HepG2 (cell line): ENCODE data around the gene BPIFB2. TPM values are rescaled to one million over a fixed set of nuclear protein-coding genes. Genes with fewer than 3 reads are reported as not detected.

Experiments used
- FIP1L1 ChIP-seq: fragments of 200-400 bp; formaldehyde crosslinking; IDR thresholded peaks from 2 replicates; pipeline ENCODE4 v1.6.1; 2018; ENCODE audit warnings: low read depth, mild to moderate bottlenecking, low read length, moderate library complexity, borderline replicate concordance; ENCODE audit not compliant: insufficient read depth
- FOSL2 ChIP-seq: sonication (generic); formaldehyde crosslinking; IDR thresholded peaks from 2 replicates; pipeline ENCODE4 v1.4.0; 2020; ENCODE audit warnings: missing genetic modification reagents
- IKZF1 ChIP-seq: fragments of 450-650 bp; IDR thresholded peaks from 2 replicates; pipeline ENCODE4 v1.7.1; 2016
- KLF13 ChIP-seq: sonication (generic); formaldehyde crosslinking; IDR thresholded peaks from 2 replicates; pipeline ENCODE4 v1.4.0; 2020; ENCODE audit warnings: mild to moderate bottlenecking, missing genetic modification reagents
- MED8 ChIP-seq: sonication (generic); formaldehyde crosslinking; IDR thresholded peaks from 2 replicates; pipeline ENCODE4 v1.8.1; 2023; ENCODE audit warnings: mild to moderate bottlenecking, missing genetic modification reagents; ENCODE audit not compliant: insufficient replicate concordance
- MTA3 ChIP-seq: sonication (generic); formaldehyde crosslinking; IDR thresholded peaks from 2 replicates; pipeline ENCODE4 v1.4.0; 2020; ENCODE audit warnings: missing genetic modification reagents
- MXD4 ChIP-seq: IDR thresholded peaks from 2 replicates; pipeline ENCODE4 v1.6.1; 2016; ENCODE audit warnings: mild to moderate bottlenecking, missing biosample characterization, missing genetic modification reagents
- NR2F6 ChIP-seq, 2 experiments: IDR thresholded peaks; 2 replicates each; pipeline ENCODE4 v1.6.1; 2016; ENCODE audit warnings: antibody characterized with exemption in 1 of 2, mild to moderate bottlenecking in 1 of 2
- POLR2AphosphoS5 ChIP-seq: IDR thresholded peaks from 2 replicates; pipeline ENCODE4 v1.6.1; 2012; ENCODE audit warnings: low read depth, low read length
- ZNF34 ChIP-seq: sonication (generic); formaldehyde crosslinking; IDR thresholded peaks from 2 replicates; pipeline ENCODE4 v1.4.0; 2020; ENCODE audit warnings: mild to moderate bottlenecking, missing genetic modification reagents, borderline replicate concordance
- ZNF550 ChIP-seq: sonication (generic); formaldehyde crosslinking; IDR thresholded peaks from 2 replicates; pipeline ENCODE4 v1.4.0; 2020; ENCODE audit warnings: mild to moderate bottlenecking, missing genetic modification reagents, borderline replicate concordance
- ZNF678 ChIP-seq: sonication (generic); formaldehyde crosslinking; IDR thresholded peaks from 2 replicates; pipeline ENCODE4 v1.4.0; 2020; ENCODE audit warnings: mild to moderate bottlenecking, missing genetic modification reagents
- ZNF839 ChIP-seq: sonication (generic); formaldehyde crosslinking; IDR thresholded peaks from 2 replicates; pipeline ENCODE4 v1.4.0; 2020; ENCODE audit warnings: missing genetic modification reagents, mild to moderate bottlenecking, borderline replicate concordance
- ZSCAN29 ChIP-seq: sonication (generic); formaldehyde crosslinking; conservative IDR thresholded peaks from 2 replicates; pipeline ENCODE4 v1.4.0; 2020; ENCODE audit warnings: mild to moderate bottlenecking, missing genetic modification reagents
- polyA plus RNA-seq, 8 experiments: library from polyadenylated mRNA; depleted of rRNA in 3 of 8; stranded (reverse) in 7 of 8; unstranded in 1 of 8; fragments of >200 nt; fragmentation: Illumina TruSeq in 4 of 8; extraction: Trizol in 4 of 8; gene quantifications; 2 replicates each; pipeline versions ENCODE4 v1.2.1 to v1.2.3, GENCODE V29; 2011 to 2016; ENCODE audit warnings: low read depth in 4 of 8, missing spikeins in 1 of 8, mixed read lengths in 1 of 8; ENCODE audit not compliant: insufficient read depth in 1 of 8
- total RNA-seq, 5 experiments: library from RNA; depleted of rRNA; stranded (reverse); fragments of >200 nt; fragmentation: Illumina TruSeq; extraction: Trizol; gene quantifications; 2 replicates each; pipeline ENCODE4 v1.2.3, GENCODE V29; 2016; ENCODE audit warnings: low read depth in 1 of 5
- TF ChIP-seq, protein P1 (sequence below): sonication (generic); formaldehyde crosslinking; IDR thresholded peaks from 2 replicates; pipeline ENCODE4 v1.5.0; 2020; ENCODE audit warnings: missing genetic modification reagents, mild to moderate bottlenecking, borderline replicate concordance
- TF ChIP-seq, protein P2 (sequence below): sonication (generic); formaldehyde crosslinking; IDR thresholded peaks from 2 replicates; pipeline ENCODE4 v1.9.0; 2021; ENCODE audit warnings: missing genetic modification reagents, borderline replicate concordance
- TF ChIP-seq, protein P3 (sequence below): sonication (generic); formaldehyde crosslinking; IDR thresholded peaks from 2 replicates; pipeline ENCODE4 v1.8.0; 2023; ENCODE audit warnings: mild to moderate bottlenecking, missing genetic modification reagents
- TF ChIP-seq, protein P4 (sequence below): sonication (generic); formaldehyde crosslinking; IDR thresholded peaks from 2 replicates; pipeline ENCODE4 v1.4.0; 2020; ENCODE audit warnings: missing genetic modification reagents, borderline replicate concordance
- TF ChIP-seq, protein P5 (sequence below): sonication (generic); formaldehyde crosslinking; IDR thresholded peaks from 2 replicates; pipeline ENCODE4 v1.4.0; 2020; ENCODE audit warnings: missing genetic modification reagents, mild to moderate bottlenecking, borderline replicate concordance

Gene BPIFB2
- total and polyA plus RNA-seq, 2 of the 13 experiments (the other 11 are each of a cell fraction or from before 2014, with no cell fraction given) = 54.5 to 902 TPM

DNA sequence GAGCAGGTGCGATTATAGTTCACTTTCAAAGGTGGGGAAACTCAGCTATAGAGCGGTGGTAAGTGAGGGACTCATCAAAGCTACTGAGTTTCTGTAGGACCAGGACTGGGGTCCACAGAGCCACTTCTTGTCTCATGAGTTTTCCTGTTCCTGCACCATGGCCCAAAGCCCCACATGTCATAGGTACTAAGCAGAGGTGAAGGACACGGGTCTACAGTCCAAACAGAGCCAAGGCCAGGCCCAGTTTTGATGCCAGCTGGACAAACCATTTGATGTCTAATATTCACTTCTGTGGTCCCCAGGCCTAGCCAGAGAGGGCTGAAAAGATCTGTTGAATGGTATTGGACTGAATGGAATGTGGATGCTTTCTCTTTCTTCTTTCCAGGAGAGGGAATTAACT, 34.9 kb downstream of the BPIFB2 start (continued):
- TF ChIP-seq, protein P1, sequence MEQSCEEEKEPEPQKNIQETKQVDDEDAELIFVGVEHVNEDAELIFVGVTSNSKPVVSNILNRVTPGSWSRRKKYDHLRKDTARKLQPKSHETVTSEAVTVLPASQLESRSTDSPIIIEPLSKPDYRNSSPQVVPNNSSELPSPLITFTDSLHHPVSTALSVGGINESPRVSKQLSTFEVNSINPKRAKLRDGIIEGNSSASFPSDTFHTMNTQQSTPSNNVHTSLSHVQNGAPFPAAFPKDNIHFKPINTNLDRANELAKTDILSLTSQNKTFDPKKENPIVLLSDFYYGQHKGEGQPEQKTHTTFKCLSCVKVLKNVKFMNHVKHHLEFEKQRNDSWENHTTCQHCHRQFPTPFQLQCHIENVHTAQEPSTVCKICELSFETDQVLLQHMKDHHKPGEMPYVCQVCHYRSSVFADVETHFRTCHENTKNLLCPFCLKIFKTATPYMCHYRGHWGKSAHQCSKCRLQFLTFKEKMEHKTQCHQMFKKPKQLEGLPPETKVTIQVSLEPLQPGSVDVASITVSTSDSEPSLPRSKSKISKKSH (CRISPR knock-in tag) = no peak
- TF ChIP-seq ZSCAN29 (CRISPR knock-in tag) (no peak), POLR2AphosphoS5 (no peak), MTA3 (CRISPR knock-in tag) (no peak), MED8 (no peak), IKZF1 (no peak), ZNF550 (CRISPR knock-in tag) (no peak), FOSL2 (CRISPR knock-in tag) (no peak), MXD4 (no peak), ZNF839 (CRISPR knock-in tag) (no peak), KLF13 (no peak), NR2F6 (IDR thresholded peaks at IDR 0.05) (peak; percentile 38; the same call in 1 of the 2 replicates), NR2F6 (CRISPR knock-in tag; IDR thresholded peaks at IDR 0.05) (peak; percentile 44; the same call in 1 of the 2 replicates), ZNF678 (CRISPR knock-in tag) (no peak), ZNF34 (CRISPR knock-in tag) (no peak), FIP1L1 (no peak)
- TF ChIP-seq, protein P2, sequence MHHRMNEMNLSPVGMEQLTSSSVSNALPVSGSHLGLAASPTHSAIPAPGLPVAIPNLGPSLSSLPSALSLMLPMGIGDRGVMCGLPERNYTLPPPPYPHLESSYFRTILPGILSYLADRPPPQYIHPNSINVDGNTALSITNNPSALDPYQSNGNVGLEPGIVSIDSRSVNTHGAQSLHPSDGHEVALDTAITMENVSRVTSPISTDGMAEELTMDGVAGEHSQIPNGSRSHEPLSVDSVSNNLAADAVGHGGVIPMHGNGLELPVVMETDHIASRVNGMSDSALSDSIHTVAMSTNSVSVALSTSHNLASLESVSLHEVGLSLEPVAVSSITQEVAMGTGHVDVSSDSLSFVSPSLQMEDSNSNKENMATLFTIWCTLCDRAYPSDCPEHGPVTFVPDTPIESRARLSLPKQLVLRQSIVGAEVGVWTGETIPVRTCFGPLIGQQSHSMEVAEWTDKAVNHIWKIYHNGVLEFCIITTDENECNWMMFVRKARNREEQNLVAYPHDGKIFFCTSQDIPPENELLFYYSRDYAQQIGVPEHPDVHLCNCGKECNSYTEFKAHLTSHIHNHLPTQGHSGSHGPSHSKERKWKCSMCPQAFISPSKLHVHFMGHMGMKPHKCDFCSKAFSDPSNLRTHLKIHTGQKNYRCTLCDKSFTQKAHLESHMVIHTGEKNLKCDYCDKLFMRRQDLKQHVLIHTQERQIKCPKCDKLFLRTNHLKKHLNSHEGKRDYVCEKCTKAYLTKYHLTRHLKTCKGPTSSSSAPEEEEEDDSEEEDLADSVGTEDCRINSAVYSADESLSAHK (CRISPR knock-in tag) = no peak
- TF ChIP-seq, protein P3, sequence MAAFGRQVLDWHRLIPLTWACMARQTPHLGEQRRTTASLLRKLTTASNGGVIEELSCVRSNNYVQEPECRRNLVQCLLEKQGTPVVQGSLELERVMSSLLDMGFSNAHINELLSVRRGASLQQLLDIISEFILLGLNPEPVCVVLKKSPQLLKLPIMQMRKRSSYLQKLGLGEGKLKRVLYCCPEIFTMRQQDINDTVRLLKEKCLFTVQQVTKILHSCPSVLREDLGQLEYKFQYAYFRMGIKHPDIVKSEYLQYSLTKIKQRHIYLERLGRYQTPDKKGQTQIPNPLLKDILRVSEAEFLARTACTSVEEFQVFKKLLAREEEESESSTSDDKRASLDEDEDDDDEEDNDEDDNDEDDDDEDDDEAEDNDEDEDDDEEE = 0 out of 2 replicates have a peak, but pooled peaks have one; percentile 35
- TF ChIP-seq, protein P4, sequence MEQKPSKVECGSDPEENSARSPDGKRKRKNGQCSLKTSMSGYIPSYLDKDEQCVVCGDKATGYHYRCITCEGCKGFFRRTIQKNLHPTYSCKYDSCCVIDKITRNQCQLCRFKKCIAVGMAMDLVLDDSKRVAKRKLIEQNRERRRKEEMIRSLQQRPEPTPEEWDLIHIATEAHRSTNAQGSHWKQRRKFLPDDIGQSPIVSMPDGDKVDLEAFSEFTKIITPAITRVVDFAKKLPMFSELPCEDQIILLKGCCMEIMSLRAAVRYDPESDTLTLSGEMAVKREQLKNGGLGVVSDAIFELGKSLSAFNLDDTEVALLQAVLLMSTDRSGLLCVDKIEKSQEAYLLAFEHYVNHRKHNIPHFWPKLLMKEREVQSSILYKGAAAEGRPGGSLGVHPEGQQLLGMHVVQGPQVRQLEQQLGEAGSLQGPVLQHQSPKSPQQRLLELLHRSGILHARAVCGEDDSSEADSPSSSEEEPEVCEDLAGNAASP (CRISPR knock-in tag) = no peak
- TF ChIP-seq, protein P5, sequence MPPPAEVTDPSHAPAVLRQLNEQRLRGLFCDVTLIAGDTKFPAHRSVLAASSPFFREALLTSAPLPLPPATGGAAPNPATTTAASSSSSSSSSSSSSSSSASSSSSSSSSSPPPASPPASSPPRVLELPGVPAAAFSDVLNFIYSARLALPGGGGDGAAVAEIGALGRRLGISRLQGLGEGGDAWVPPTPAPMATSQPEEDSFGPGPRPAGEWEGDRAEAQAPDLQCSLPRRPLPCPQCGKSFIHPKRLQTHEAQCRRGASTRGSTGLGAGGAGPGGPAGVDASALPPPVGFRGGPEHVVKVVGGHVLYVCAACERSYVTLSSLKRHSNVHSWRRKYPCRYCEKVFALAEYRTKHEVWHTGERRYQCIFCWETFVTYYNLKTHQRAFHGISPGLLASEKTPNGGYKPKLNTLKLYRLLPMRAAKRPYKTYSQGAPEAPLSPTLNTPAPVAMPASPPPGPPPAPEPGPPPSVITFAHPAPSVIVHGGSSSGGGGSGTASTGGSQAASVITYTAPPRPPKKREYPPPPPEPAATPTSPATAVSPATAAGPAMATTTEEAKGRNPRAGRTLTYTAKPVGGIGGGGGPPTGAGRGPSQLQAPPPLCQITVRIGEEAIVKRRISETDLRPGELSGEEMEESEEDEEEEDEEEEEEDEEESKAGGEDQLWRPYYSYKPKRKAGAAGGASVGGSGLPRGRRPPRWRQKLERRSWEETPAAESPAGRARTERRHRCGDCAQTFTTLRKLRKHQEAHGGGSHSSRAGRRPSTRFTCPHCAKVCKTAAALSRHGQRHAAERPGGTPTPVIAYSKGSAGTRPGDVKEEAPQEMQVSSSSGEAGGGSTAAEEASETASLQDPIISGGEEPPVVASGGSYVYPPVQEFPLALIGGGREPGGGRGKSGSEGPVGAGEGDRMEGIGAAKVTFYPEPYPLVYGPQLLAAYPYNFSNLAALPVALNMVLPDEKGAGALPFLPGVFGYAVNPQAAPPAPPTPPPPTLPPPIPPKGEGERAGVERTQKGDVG (CRISPR knock-in tag) = no peak
